ENCODE data around the gene GRAMD2A. TPM values are rescaled to one million over a fixed set of nuclear protein-coding genes. Genes with fewer than 3 reads are reported as not detected.

The GRAMD2A gene
- total RNA-seq, 1 experiment from 2014 or later: 1.2 TPM

DNA sequence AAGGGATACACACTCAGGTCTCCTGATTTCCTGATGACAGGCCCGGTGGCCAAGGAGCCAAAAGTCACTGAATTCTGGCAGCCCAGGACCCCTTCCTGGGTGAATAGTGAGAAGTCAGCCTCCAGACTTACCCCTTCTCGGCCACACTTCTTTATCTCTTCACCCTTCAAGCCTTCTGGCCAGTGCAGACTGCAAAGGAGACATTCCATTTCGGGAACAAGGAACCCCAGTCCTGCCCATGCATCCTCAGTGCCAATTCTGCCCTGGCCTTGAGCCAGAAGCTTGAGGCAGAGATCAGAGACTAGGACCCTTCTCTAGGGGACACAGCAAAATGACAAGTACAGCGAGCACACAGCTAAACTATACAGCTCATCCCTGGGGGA, 28.8 kb downstream of the GRAMD2A start:
- peaks cover 9% of the 10 kb centered on the region for H3K36me3 Mint-ChIP-seq (ENCODE audit: insufficient read depth, unreplicated experiment)
- no peaks in the 10 kb centered on the region for H3K9me3 ChIP-seq
- H3K4me1 ChIP-seq: peaks cover 40% of the 10 kb centered on the region
- no peak for DNase-seq
- no peak overlapping the region for H3K27ac Mint-ChIP-seq (ENCODE audit: unreplicated experiment)
- BruUV-seq (replicated peaks): no TSS peak
- no peaks in the 10 kb centered on the region for H3K27me3 Mint-ChIP-seq (ENCODE audit: insufficient read depth, unreplicated experiment)
- H3K9me3 Mint-ChIP-seq (ENCODE audit: unreplicated experiment): no peaks in the 10 kb centered on the region
- H3K4me3 ChIP-seq (ENCODE audit: low read depth, low read length): no peak overlapping the region
- no peaks in the 10 kb centered on the region for H3K27me3 ChIP-seq (replicated peaks; ENCODE audit: control insufficient read depth, insufficient read depth, low read length)
- CTCF ChIA-PET: no interaction called here
- POLR2A ChIA-PET: no interaction called here
- intact Hi-C loops (cut with micrococcal nuclease; ENCODE audit: unreplicated experiment): no loop called here
- peak overlapping the region; percentile 48 for H3K4me3 Mint-ChIP-seq (ENCODE audit: unreplicated experiment)
- H3K36me3 ChIP-seq (ENCODE audit: control insufficient read depth, insufficient read depth, low read length): no peaks in the 10 kb centered on the region
- TF ChIP-seq, protein P1, sequence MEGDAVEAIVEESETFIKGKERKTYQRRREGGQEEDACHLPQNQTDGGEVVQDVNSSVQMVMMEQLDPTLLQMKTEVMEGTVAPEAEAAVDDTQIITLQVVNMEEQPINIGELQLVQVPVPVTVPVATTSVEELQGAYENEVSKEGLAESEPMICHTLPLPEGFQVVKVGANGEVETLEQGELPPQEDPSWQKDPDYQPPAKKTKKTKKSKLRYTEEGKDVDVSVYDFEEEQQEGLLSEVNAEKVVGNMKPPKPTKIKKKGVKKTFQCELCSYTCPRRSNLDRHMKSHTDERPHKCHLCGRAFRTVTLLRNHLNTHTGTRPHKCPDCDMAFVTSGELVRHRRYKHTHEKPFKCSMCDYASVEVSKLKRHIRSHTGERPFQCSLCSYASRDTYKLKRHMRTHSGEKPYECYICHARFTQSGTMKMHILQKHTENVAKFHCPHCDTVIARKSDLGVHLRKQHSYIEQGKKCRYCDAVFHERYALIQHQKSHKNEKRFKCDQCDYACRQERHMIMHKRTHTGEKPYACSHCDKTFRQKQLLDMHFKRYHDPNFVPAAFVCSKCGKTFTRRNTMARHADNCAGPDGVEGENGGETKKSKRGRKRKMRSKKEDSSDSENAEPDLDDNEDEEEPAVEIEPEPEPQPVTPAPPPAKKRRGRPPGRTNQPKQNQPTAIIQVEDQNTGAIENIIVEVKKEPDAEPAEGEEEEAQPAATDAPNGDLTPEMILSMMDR (IDR thresholded peaks at IDR 0.05; ENCODE audit: insufficient read depth in 1 of 2, low read depth in 1 of 2, low read length in 1 of 2, severe bottlenecking in 1 of 2, unreplicated experiment in 1 of 2): no peak
- peaks cover 8% of the 10 kb centered on the region for H3K4me1 Mint-ChIP-seq (ENCODE audit: low read depth, unreplicated experiment)

DNA sequence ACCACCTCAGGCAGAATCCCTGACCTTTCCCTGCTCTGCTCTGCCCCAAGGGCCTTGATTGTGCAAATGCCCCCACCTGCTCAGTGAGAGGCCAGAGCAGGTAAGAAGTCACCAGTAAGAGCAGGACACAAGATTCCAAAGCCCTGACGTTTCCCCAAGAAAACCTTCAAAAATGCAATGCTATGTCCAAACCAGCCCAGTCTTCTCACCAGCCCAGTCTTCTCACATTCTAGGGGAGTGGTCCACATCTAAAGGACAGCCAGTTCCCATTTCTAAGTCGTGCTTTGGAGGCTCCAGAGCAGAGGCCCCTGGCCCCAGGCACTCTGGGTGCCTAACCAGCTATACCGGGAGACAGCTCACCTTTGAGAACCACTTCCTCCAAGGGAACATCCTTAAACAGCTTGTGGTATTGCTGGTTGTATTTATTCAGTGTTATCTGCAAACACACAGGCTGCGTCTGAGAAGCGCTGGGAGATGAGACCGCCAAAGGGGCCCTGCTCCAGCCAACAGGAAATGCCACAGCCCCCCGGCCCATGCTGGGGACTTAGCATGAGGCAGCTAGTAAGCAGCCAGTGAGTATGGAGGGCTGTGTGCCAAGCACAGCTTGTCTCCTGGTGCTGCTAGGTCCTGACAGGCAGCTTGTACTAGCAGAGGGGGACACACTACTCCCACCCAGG, 29.3 kb downstream of the GRAMD2A start:
- intact Hi-C loops (cut with micrococcal nuclease; ENCODE audit: unreplicated experiment): no loop called here
- no peak overlapping the region for H3K4me3 ChIP-seq (ENCODE audit: low read depth, low read length)
- H3K4me3 Mint-ChIP-seq (ENCODE audit: unreplicated experiment): peak overlapping the region; percentile 42
- H3K9me3 Mint-ChIP-seq (ENCODE audit: unreplicated experiment): no peaks in the 10 kb centered on the region
- no peaks in the 10 kb centered on the region for H3K27me3 Mint-ChIP-seq (ENCODE audit: insufficient read depth, unreplicated experiment)
- TSS peak; percentile 71 for BruUV-seq (replicated peaks)
- peaks cover 40% of the 10 kb centered on the region for H3K4me1 ChIP-seq
- H3K27me3 ChIP-seq (replicated peaks; ENCODE audit: control insufficient read depth, insufficient read depth, low read length): no peaks in the 10 kb centered on the region
- peaks cover 9% of the 10 kb centered on the region for H3K36me3 Mint-ChIP-seq (ENCODE audit: insufficient read depth, unreplicated experiment)
- DNase-seq: peak; percentile 64 to 73
- no peaks in the 10 kb centered on the region for H3K36me3 ChIP-seq (ENCODE audit: control insufficient read depth, insufficient read depth, low read length)
- ChIA-PET CTCF (interaction anchor here (0.6 kb wide), 1 partner anchor 12 kb away, joined by 3 read pairs; no protein-coding TSS in a partner anchor), POLR2A (no interaction called here)
- peaks cover 8% of the 10 kb centered on the region for H3K4me1 Mint-ChIP-seq (ENCODE audit: low read depth, unreplicated experiment)
- peak overlapping the region; percentile 81 for H3K27ac Mint-ChIP-seq (ENCODE audit: unreplicated experiment)
- TF ChIP-seq, protein P1 (IDR thresholded peaks at IDR 0.05; ENCODE audit: insufficient read depth in 1 of 2, low read depth in 1 of 2, low read length in 1 of 2, severe bottlenecking in 1 of 2, unreplicated experiment in 1 of 2): no peak
- no peaks in the 10 kb centered on the region for H3K9me3 ChIP-seq

DNA sequence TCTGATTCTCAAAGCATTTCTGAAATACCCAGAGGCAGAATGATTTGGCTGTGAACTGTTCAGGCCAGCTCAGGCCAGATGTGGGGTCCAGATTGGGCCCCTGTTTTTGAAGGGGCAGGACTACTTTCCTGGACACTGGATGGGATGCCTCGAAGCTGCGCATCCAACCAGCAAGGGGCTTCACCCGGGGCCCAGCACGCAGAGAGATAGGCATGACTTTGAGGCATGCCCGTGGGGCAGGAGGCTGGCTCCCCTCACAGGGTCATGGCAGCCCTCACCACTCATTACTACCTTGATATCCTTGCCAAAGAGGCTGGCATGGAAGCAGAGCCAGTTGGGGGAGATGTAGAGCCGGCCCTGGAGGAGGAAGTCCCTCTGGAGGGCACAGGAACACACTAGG, 30.1 kb downstream of the GRAMD2A start:
- Histone ChIP-seq H3K36me3 (ENCODE audit: control insufficient read depth, insufficient read depth, low read length) (no peaks in the 10 kb centered on the region), H3K4me3 (ENCODE audit: low read depth, low read length) (no peak overlapping the region), H3K27me3 (replicated peaks; ENCODE audit: control insufficient read depth, insufficient read depth, low read length) (no peaks in the 10 kb centered on the region), H3K4me1 (peaks cover 40% of the 10 kb centered on the region), H3K9me3 (no peaks in the 10 kb centered on the region)
- no peaks in the 10 kb centered on the region for H3K9me3 Mint-ChIP-seq (ENCODE audit: unreplicated experiment)
- H3K27ac Mint-ChIP-seq (ENCODE audit: unreplicated experiment): peak overlapping the region; percentile 81
- peaks cover 8% of the 10 kb centered on the region for H3K4me1 Mint-ChIP-seq (ENCODE audit: low read depth, unreplicated experiment)
- TF ChIP-seq, protein P1 (IDR thresholded peaks at IDR 0.05; ENCODE audit: insufficient read depth in 1 of 2, low read depth in 1 of 2, low read length in 1 of 2, severe bottlenecking in 1 of 2, unreplicated experiment in 1 of 2): no peak
- no peak for DNase-seq
- peaks cover 9% of the 10 kb centered on the region for H3K36me3 Mint-ChIP-seq (ENCODE audit: insufficient read depth, unreplicated experiment)
- ChIA-PET POLR2A (no interaction called here), CTCF (no interaction called here)
- intact Hi-C loops (cut with micrococcal nuclease; ENCODE audit: unreplicated experiment): no loop called here
- no peak overlapping the region for H3K4me3 Mint-ChIP-seq (ENCODE audit: unreplicated experiment)
- H3K27me3 Mint-ChIP-seq (ENCODE audit: insufficient read depth, unreplicated experiment): no peaks in the 10 kb centered on the region
- TSS peak; percentile 42 for BruUV-seq (replicated peaks)
